Memory B cell (primary cell): ENCODE measurements around the gene CHD2.
"Not testable (repeated sequence)": the region's sequence is repeated elsewhere in the genome, so short reads cannot be mapped to it uniquely, and the experiment has no call there.

Source experiments
- ATAC-seq: fragments of 150-1000 bp; cut with Tn5 transposase; 2 replicates; pipeline ENCODE4 v1.10.0; 2021; ENCODE audit warnings: low read depth, mild to moderate bottlenecking, moderate library complexity
- DNase-seq, 2 donors: peaks; one replicate each; pipeline ENCODE4 v3.0.0; 2022; ENCODE audit warnings: low spot score in 2 of 2
- H3K27ac Mint-ChIP-seq: one replicate; pipeline ENCODE4 v1.8.0; 2022; ENCODE audit warnings: mild to moderate bottlenecking, moderate library complexity, mixed read lengths
- H3K27me3 Mint-ChIP-seq: one replicate; pipeline ENCODE4 v1.8.0; 2022; ENCODE audit warnings: mixed read lengths
- H3K36me3 Mint-ChIP-seq: one replicate; pipeline ENCODE4 v1.8.0; 2022; ENCODE audit warnings: mild to moderate bottlenecking, mixed read lengths
- H3K4me1 Mint-ChIP-seq: one replicate; pipeline ENCODE4 v1.8.0; 2022; ENCODE audit warnings: mixed read lengths
- H3K4me3 Mint-ChIP-seq: one replicate; pipeline ENCODE4 v1.8.0; 2022; ENCODE audit warnings: mild to moderate bottlenecking, moderate library complexity, mixed read lengths
- H3K9me3 Mint-ChIP-seq: one replicate; pipeline ENCODE4 v1.8.0; 2022; ENCODE audit warnings: mixed read lengths

CHD2 gene

DNA sequence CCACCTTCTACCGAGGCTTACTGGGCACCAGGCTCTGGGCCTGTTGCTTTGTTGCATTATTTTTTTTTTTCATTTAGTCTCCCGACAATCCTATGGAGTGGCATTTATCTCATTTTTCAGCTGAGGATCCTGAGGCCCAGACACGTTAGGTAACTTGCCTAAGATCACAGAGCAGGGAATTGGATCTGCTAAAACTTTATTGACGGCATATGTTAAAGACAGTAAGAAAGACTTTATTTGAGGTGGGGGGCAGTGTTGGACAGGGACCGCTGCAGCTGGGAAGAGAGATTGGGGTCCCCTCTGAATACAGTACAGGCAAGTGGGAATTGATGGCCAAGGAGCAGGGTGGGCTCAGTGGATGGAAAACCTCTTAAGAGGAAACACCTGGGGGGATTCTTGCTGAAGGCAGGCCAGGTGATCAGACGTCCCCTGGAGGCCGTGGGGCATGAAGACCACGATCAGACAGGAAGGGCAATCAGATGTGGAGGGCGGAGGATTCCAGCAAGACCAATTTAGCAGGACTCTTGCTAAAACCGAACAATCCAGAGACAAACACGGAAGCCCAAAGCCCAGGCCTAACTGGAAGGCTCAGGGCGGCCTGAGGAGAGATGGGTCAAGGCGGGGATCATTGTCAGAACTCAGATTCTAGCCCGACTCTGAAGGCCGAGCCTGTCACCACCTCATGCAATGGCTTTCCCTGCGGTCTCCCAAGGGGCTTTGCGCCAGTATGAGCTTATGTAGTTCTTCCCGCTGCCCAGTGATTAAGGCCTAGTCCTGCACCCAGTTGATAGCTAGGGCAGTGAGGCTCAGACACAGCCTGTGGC lies 135.2 kb downstream of the CHD2 start:
- Mint-ChIP-seq H3K27ac (no peak overlapping the region), H3K27me3 (peaks cover 7% of the 10 kb centered on the region), H3K9me3 (no peaks in the 10 kb centered on the region), H3K4me3 (no peak overlapping the region), H3K4me1 (peaks cover 15% of the 10 kb centered on the region), H3K36me3 (no peaks in the 10 kb centered on the region)
- no peak for ATAC-seq
- DNase-seq, result no peak

DNA sequence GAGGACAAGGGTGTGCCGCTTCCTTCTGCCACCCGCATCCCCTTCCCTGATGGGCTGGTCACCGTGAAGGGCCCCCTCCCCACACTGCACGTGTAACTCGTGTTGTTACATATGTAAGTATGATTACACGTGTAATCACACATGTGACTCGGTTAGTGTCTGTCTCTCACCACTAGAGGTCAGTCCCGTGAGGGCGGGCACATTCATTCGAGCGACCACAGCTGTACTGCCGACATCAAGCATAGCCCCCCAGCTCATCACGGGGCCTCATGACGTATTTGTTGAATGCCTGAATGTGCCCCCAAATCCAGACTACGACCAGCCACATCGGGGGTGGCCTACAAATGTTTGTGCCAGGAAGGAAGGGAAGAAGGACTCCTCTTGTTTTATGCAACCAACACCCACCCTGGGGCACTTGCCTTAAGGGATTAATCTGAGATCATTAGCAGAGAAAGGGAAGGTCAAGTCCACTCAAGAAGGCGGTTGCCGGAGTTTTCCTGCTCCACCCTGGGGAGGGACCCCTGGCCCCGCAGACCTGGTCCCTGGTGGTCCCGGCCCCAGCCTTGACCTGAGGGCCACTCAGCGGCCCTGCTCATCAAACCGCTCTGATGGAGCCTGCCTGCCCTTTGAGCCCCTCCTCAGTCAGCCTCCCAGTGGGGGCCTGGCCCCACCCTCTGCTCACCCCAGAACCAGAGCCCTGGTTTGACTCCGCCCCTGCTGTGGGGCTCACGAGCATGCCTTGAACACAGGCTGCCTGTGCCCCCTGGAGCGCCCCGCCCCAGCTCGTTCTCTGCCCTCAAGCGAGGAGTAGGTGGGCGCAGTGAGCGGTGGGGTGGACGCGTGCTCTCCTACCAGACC lies 136.1 kb downstream of the CHD2 start:
- H3K36me3 Mint-ChIP-seq, result no peaks in the 10 kb centered on the region
- H3K27me3 Mint-ChIP-seq, result peaks cover 12% of the 10 kb centered on the region
- peak; percentile 76 for ATAC-seq
- H3K27ac Mint-ChIP-seq, result no peak overlapping the region
- no peaks in the 10 kb centered on the region for H3K9me3 Mint-ChIP-seq
- DNase-seq, result peak; percentile 20 to 40
- peak overlapping the region; percentile 22 for H3K4me3 Mint-ChIP-seq
- H3K4me1 Mint-ChIP-seq, result peaks cover 10% of the 10 kb centered on the region

DNA sequence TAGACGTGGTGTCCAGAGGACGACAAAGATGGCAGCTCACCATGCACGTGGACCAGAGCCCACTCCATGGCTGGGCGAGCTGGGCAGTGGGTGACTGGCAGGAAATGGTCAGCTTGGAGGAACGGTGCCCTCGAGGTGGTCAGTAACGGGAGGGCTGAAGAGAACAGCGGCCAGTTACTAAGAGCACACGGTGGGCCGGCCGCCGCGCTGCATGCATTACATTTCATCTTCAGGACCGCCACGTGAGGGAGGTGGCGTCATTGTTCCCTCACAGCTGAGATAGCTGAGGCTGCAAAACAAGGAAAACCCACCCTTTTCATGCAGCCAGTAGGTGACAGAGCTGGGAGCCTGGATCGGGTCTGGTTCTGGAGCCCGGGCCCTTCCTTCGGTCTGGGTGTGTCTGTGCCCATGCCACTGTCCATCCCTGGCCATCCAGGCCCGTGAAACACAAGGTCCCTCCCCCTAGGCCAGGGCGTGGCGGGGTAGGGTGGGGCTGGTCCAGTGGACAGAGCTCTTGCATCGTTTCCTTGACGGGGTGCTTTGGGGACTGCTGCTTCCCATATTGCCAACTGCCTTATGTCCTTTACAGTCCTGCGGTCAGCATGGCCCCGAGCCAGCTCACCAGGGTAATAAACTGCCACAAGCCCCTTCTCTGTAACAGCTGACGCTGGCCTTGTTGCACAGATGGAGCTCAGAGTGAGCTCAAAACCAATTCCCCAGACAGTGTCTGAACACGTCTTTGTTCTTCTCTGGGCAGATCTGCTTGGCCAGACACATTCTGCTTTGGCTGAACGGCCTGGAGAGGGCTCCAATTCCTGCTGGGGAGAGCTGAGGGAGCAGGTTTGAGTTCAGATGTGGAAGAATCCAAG lies 137.1 kb downstream of the CHD2 start:
- H3K36me3 Mint-ChIP-seq, result no peaks in the 10 kb centered on the region
- H3K4me3 Mint-ChIP-seq, result no peak overlapping the region

GRCh38 chr15:93037820-93038705 lies 137.9 kb downstream of the CHD2 start:
- H3K4me1 Mint-ChIP-seq, result peaks cover 10% of the 10 kb centered on the region
- no peaks in the 10 kb centered on the region for H3K36me3 Mint-ChIP-seq
- H3K27ac Mint-ChIP-seq, result no peak overlapping the region
- H3K27me3 Mint-ChIP-seq, result peaks cover 14% of the 10 kb centered on the region
- DNase-seq, result no peak
- no peaks in the 10 kb centered on the region for H3K9me3 Mint-ChIP-seq
- ATAC-seq, result no peak
- no peak overlapping the region for H3K4me3 Mint-ChIP-seq

More for the DNA sequence above, 137.1 kb downstream of the CHD2 start:
- ATAC-seq (no peak), DNase-seq (no peak)
- Mint-ChIP-seq H3K27ac (no peak overlapping the region), H3K4me1 (peaks cover 10% of the 10 kb centered on the region), H3K9me3 (no peaks in the 10 kb centered on the region), H3K27me3 (peaks cover 12% of the 10 kb centered on the region)

- DNase-seq, H3K9me3 Mint-ChIP-seq, H3K36me3 Mint-ChIP-seq, H3K4me3 Mint-ChIP-seq, H3K27ac Mint-ChIP-seq, ATAC-seq: not testable (repeated sequence)
- peaks cover 10% of the 10 kb centered on the region for H3K4me1 Mint-ChIP-seq
- H3K27me3 Mint-ChIP-seq, result peaks cover 20% of the 10 kb centered on the region
Observed at GRCh38 chr15:93039562-93040287, 139.6 kb downstream of the CHD2 start.

GRCh38 chr15:93040288-93041158 lies 140.4 kb downstream of the CHD2 start:
- H3K4me3 Mint-ChIP-seq, result no peak overlapping the region
- no peak for DNase-seq
- H3K27ac Mint-ChIP-seq, result no peak overlapping the region

DNA sequence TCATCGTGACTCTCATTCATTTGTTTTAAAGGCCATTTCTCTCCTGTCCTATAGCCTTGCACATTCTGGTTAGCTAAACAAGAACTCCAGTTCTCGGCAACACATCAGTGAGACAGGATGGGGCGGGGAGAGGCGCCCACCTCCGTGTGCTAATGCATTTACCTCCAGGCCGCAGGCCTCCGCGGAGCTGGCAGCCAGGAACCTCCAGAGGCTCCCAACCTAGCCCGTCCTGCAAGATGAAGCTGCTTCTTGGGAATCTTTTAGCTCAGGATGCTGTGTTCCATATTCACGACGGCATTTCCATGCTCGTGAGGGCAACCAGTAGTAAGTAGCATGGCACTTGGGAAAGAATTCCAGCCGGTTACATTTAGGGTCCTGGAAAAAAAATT lies 141.0 kb downstream of the CHD2 start:
- no peak for DNase-seq
- Mint-ChIP-seq H3K9me3 (peaks cover 3% of the 10 kb centered on the region), H3K4me3 (no peak overlapping the region), H3K4me1 (peaks cover 3% of the 10 kb centered on the region), H3K27ac (no peak overlapping the region), H3K36me3 (peaks cover 2% of the 10 kb centered on the region), H3K27me3 (peaks cover 20% of the 10 kb centered on the region)
- no peak for ATAC-seq

More at GRCh38 chr15:93040288-93041158, 140.4 kb downstream of the CHD2 start:
- Mint-ChIP-seq H3K4me1 (peaks cover 7% of the 10 kb centered on the region), H3K27me3 (peaks cover 20% of the 10 kb centered on the region), H3K9me3 (no peaks in the 10 kb centered on the region), H3K36me3 (no peaks in the 10 kb centered on the region)
- no peak for ATAC-seq

DNA sequence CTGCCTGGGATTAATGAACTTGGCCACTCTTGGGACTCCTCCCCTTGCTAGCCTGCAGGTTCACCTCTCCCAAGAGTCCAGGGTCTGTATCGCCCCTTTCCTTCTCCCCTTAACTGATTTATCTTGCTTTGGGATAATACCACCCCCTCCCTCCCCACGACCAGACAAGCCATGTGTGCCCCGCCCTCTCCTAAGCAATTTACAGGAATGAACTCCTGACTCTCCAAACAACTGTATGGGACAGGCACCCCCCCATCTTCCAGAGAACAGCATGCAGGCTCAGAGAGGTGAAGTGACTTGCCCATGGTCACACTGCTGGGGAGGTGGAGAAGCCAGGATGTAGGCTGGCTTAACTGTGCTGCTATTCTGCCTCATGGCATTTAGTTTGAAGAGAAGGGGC lies 142.1 kb downstream of the CHD2 start:
- Mint-ChIP-seq H3K36me3 (peaks cover 5% of the 10 kb centered on the region), H3K4me1 (no peaks in the 10 kb centered on the region), H3K9me3 (peaks cover 5% of the 10 kb centered on the region), H3K27me3 (peaks cover 23% of the 10 kb centered on the region), H3K27ac (no peak overlapping the region), H3K4me3 (no peak overlapping the region)
- ATAC-seq (no peak), DNase-seq (no peak)

- ATAC-seq (no peak), DNase-seq (no peak)
- Mint-ChIP-seq H3K4me3 (no peak overlapping the region), H3K27me3 (peaks cover 25% of the 10 kb centered on the region), H3K36me3 (peaks cover 5% of the 10 kb centered on the region), H3K9me3 (peaks cover 5% of the 10 kb centered on the region), H3K4me1 (peaks cover 3% of the 10 kb centered on the region), H3K27ac (no peak overlapping the region)
Observed at GRCh38 chr15:93042691-93043378, 142.7 kb downstream of the CHD2 start.

- Mint-ChIP-seq H3K27me3 (peaks cover 27% of the 10 kb centered on the region), H3K27ac (no peak overlapping the region), H3K4me3 (no peak overlapping the region), H3K36me3 (peaks cover 5% of the 10 kb centered on the region), H3K9me3 (peaks cover 5% of the 10 kb centered on the region), H3K4me1 (peaks cover 5% of the 10 kb centered on the region)
- DNase-seq, result no peak
- no peak for ATAC-seq
Observed at GRCh38 chr15:93043621-93044300, 143.6 kb downstream of the CHD2 start.
